IMR-90 (cell line): ENCODE data around the gene CFAP210. TPM values are rescaled to one million over a fixed set of nuclear protein-coding genes. Genes with fewer than 3 reads are reported as not detected.
A peak's percentile ranks its signal among the peaks of the same experiment; 100 is the strongest.

Experiments
- ATAC-seq: fragments of 200-7000 bp; cut with Tn5 transposase; 2 replicates; pipeline ENCODE4 v1.9.1; 2020; ENCODE audit warnings: low read depth, mild to moderate bottlenecking, moderate library complexity
- BruUV-seq: library from RNA; stranded (reverse); fragments of 400-500 nt; replicated peaks from 2 replicates; lab custom pipeline; 2021; lab: Mats Ljungman, UMichigan
- CTCF ChIA-PET: fragments of 300-600 bp; formaldehyde crosslinking; extraction: SDS; loops from one replicate; lab custom pipeline; 2021; ENCODE audit warnings: antibody characterized with exemption; lab: Yijun Ruan, JAX
- POLR2A ChIA-PET: fragments of 300-600 bp; sonication (Branson Sonifier 250); formaldehyde crosslinking; loops from one replicate; lab custom pipeline; 2022; ENCODE audit warnings: antibody characterized with exemption; ENCODE audit not compliant: unreplicated experiment; lab: Charles Lee
- DNase-seq: peaks from one replicate; pipeline ENCODE4 v3.0.0; 2013
- H2AFZ ChIP-seq: replicated peaks from 2 replicates; pipeline ENCODE3; 2013; ENCODE audit warnings: low read length, mild to moderate bottlenecking; ENCODE audit not compliant: poor library complexity
- H2AK5ac ChIP-seq: 2 replicates; pipeline ENCODE4 v1.6.1; 2013; ENCODE audit warnings: low read depth, low read length, inconsistent platforms
- H2AK9ac ChIP-seq: replicated peaks from 2 replicates; pipeline ENCODE3; 2013; ENCODE audit warnings: mild to moderate bottlenecking, low read depth, low read length, moderate library complexity; ENCODE audit not compliant: poor library complexity
- H2BK120ac ChIP-seq: 2 replicates; pipeline ENCODE4 v1.6.1; 2013; ENCODE audit warnings: low read depth, low read length, inconsistent platforms
- H2BK15ac ChIP-seq: 3 replicates; pipeline ENCODE4 v1.6.1; 2013; ENCODE audit warnings: low read depth, low read length, inconsistent platforms
- H2BK20ac ChIP-seq: 2 replicates; pipeline ENCODE4 v1.6.1; 2013; ENCODE audit warnings: low read depth, mild to moderate bottlenecking, inconsistent platforms, low read length, moderate library complexity
- H2BK5ac ChIP-seq: 2 replicates; pipeline ENCODE4 v1.6.1; 2013; ENCODE audit warnings: mild to moderate bottlenecking, low read depth, low read length, inconsistent platforms; ENCODE audit not compliant: poor library complexity, severe bottlenecking
- H3K14ac ChIP-seq: replicated peaks from 2 replicates; pipeline ENCODE4 v1.6.1; 2013; ENCODE audit warnings: low read depth, low read length, inconsistent platforms
- H3K18ac ChIP-seq: 2 replicates; pipeline ENCODE4 v1.6.1; 2013; ENCODE audit warnings: low read depth, low read length, control low read depth
- H3K23ac ChIP-seq: 2 replicates; pipeline ENCODE4 v1.6.1; 2013; ENCODE audit warnings: low read depth, low read length, inconsistent platforms
- H3K27ac ChIP-seq: 2 replicates; pipeline ENCODE4 v1.5.1; 2013; ENCODE audit warnings: mild to moderate bottlenecking, control low read depth, low read length; ENCODE audit not compliant: insufficient read depth
- H3K27me3 ChIP-seq: 2 replicates; pipeline ENCODE4 v1.6.1; 2013; ENCODE audit warnings: low read length; ENCODE audit not compliant: control insufficient read depth, insufficient read depth
- H3K36me3 ChIP-seq: 2 replicates; pipeline ENCODE4 v1.6.1; 2013; ENCODE audit warnings: low read length, mixed read lengths; ENCODE audit not compliant: control insufficient read depth, insufficient read depth
- H3K4ac ChIP-seq: 2 replicates; pipeline ENCODE4 v1.6.1; 2013; ENCODE audit warnings: low read depth, low read length, inconsistent platforms
- H3K4me1 ChIP-seq: 2 replicates; pipeline ENCODE4 v1.6.1; 2013; ENCODE audit warnings: low read length, mixed read lengths; ENCODE audit not compliant: control insufficient read depth, insufficient read depth
- H3K4me2 ChIP-seq: 2 replicates; pipeline ENCODE4 v1.6.1; 2013; ENCODE audit warnings: low read depth, mild to moderate bottlenecking, control low read depth, low read length, moderate library complexity
- H3K4me3 ChIP-seq: 2 replicates; pipeline ENCODE4 v1.5.1; 2013; ENCODE audit warnings: low read depth, mild to moderate bottlenecking, control low read depth, low read length, moderate library complexity; ENCODE audit not compliant: insufficient read depth
- H3K56ac ChIP-seq: 2 replicates; pipeline ENCODE4 v1.6.1; 2013; ENCODE audit warnings: low read length, inconsistent platforms; ENCODE audit not compliant: insufficient read depth; ENCODE audit errors: extremely low read depth
- H3K79me1 ChIP-seq, 2 experiments: 2 replicates each; pipeline ENCODE4 v1.6.1; 2013; ENCODE audit warnings: low read length in 2 of 2, inconsistent platforms in 1 of 2, low read depth in 1 of 2
- H3K9ac ChIP-seq: 2 replicates; pipeline ENCODE4 v1.6.1; 2013; ENCODE audit warnings: low read depth, low read length, control low read depth
- H3K9me1 ChIP-seq: 2 replicates; pipeline ENCODE4 v1.6.1; 2013; ENCODE audit warnings: low read length, inconsistent platforms; ENCODE audit not compliant: insufficient read depth
- H3K9me3 ChIP-seq: 2 replicates; pipeline ENCODE4 v1.6.1; 2013; ENCODE audit warnings: low read length; ENCODE audit not compliant: control insufficient read depth, insufficient read depth
- H4K20me1 ChIP-seq: 2 replicates; pipeline ENCODE4 v1.6.1; 2013; ENCODE audit warnings: low read length, inconsistent platforms; ENCODE audit not compliant: insufficient read depth
- H4K5ac ChIP-seq: 2 replicates; pipeline ENCODE4 v1.6.1; 2013; ENCODE audit warnings: mild to moderate bottlenecking, low read depth, low read length, control low read depth
- H4K8ac ChIP-seq, 2 experiments: 2 replicates each; pipeline ENCODE4 v1.6.1; 2013; ENCODE audit warnings: low read depth in 2 of 2, low read length in 2 of 2, control low read depth in 1 of 2, inconsistent platforms in 1 of 2
- H4K91ac ChIP-seq: 2 replicates; pipeline ENCODE4 v1.6.1; 2013; ENCODE audit warnings: low read depth, low read length, inconsistent platforms; ENCODE audit not compliant: insufficient read depth
- CHD1 ChIP-seq: IDR thresholded peaks from 2 replicates; pipeline ENCODE4 v1.6.1; 2012; ENCODE audit warnings: low read depth, low read length, improper control_type of control experiment
- MAFK ChIP-seq: IDR thresholded peaks from 2 replicates; pipeline ENCODE4 v1.6.1; 2012; ENCODE audit warnings: low read depth, low read length, improper control_type of control experiment
- RAD21 ChIP-seq: IDR thresholded peaks from 2 replicates; pipeline ENCODE4 v1.6.1; 2012; ENCODE audit warnings: low read length, improper control_type of control experiment
- RCOR1 ChIP-seq: IDR thresholded peaks from 2 replicates; pipeline ENCODE4 v1.6.1; 2012; ENCODE audit warnings: mild to moderate bottlenecking, low read length, improper control_type of control experiment; ENCODE audit not compliant: insufficient replicate concordance
- SMC3 ChIP-seq: fragments of 150-350 bp; IDR thresholded peaks from 2 replicates; pipeline ENCODE4 v1.6.1; 2016; ENCODE audit warnings: low read depth, mild to moderate bottlenecking, antibody characterized with exemption, low read length, moderate library complexity
- WGBS, 2 experiments: methylation state at CpG; one replicate each; pipeline versions ENCODE4 v1.1.5 to v1.1.7; 2013; ENCODE audit warnings: missing lambda C conversion rate in 2 of 2; ENCODE audit not compliant: insufficient read length in 1 of 2; ENCODE audit errors: extremely low coverage in 2 of 2; 5-methylcytosine and 5-hydroxymethylcytosine counted together
- dilution Hi-C: fragments of 300-500 bp; cut with HindIII; formaldehyde crosslinking; loops from one replicate; pipeline ENCODE4 v1.14.3; 2018; ENCODE audit warnings: low sequenced_read_pairs; ENCODE audit not compliant: unreplicated experiment
- in situ Hi-C: fragments of 300-500 bp; cut with MboI; formaldehyde crosslinking; loops from 3 replicates; pipeline ENCODE4 v1.14.3; 2019; ENCODE audit warnings: low sequenced_read_pairs, inconsistent platforms, mixed read lengths
- intact Hi-C: fragments of 100-400 bp; cut with micrococcal nuclease; formaldehyde crosslinking; loops from 2 replicates; pipeline ENCODE4 v1.10.0; 2022
- polyA plus RNA-seq, 3 experiments: library from polyadenylated mRNA; depleted of rRNA; stranded (reverse); fragments of >200 nt; gene quantifications; 2 replicates each; pipeline ENCODE4 v1.2.3, GENCODE V29; 2012; ENCODE audit warnings: low replicate concordance in 1 of 3
- total RNA-seq: library from RNA; depleted of rRNA; stranded (reverse); fragments of >200 nt; gene quantifications from 2 replicates; pipeline ENCODE4 v1.2.3, GENCODE V29; 2012

The CFAP210 gene
- total and polyA plus RNA-seq, 2 of the 4 experiments (the other 2 are of a cell fraction), result not detected

DNA sequence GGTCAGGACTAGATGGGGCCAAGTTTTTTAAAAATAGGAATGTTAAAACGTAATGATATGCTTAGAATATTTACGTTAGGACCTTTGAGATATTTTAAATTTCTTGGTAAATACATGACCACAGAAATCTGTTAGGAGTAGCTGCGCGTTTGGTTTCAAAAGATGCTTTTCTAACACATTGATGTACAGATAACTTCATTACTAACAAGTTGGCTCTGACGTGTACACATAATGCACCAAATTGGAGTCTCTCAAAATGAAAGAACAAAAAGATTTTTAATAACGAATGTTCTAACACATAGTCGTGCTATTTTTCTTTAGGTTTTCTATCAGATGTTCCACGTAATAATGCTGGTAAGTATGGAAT is 672 bp upstream of the CFAP210 start:
- no TSS peak for BruUV-seq
- Histone ChIP-seq H2AFZ (peak overlapping the region; percentile 100), H3K4ac (peak overlapping the region; percentile 51; the same call in 1 of the 2 replicates), H2BK120ac (no peak overlapping the region), H2AK9ac (no peak overlapping the region), H2BK5ac (peak overlapping the region; percentile 14), H3K23ac (peak overlapping the region; percentile 8; the same call in 1 of the 2 replicates), H3K18ac (0 out of 2 replicates have a peak overlapping the region, but pooled peaks have one; percentile 16), H3K9ac (peak overlapping the region; percentile 69), H2BK15ac (no peak overlapping the region), H3K79me1 (peaks cover 5 to 7% of the 10 kb centered on the region in 2 experiments; a peak in 1 of 4 replicates), H2AK5ac (no peak overlapping the region), H3K27ac (peak overlapping the region; percentile 70; the same call in 1 of the 2 replicates), H4K5ac (peak overlapping the region; percentile 5; the same call in 1 of the 2 replicates), H3K4me1 (no peaks in the 10 kb centered on the region; the same call in 1 of the 2 replicates), H4K8ac (peak overlapping the region; percentile 39 to 69), H3K56ac (peak overlapping the region; percentile 14; the same call in 1 of the 2 replicates), H3K36me3 (peaks cover 2% of the 10 kb centered on the region; the same call in 1 of the 2 replicates), H2BK20ac (no peak overlapping the region), H3K9me3 (no peaks in the 10 kb centered on the region), H3K9me1 (no peaks in the 10 kb centered on the region), H3K14ac (peak overlapping the region; percentile 18), H4K20me1 (no peaks in the 10 kb centered on the region), H4K91ac (peak overlapping the region; percentile 62), H3K27me3 (no peaks in the 10 kb centered on the region), H3K4me3 (peak overlapping the region; percentile 64), H3K4me2 (peak overlapping the region; percentile 78)
- no peak for ATAC-seq
- TF ChIP-seq SMC3 (no peak), CHD1 (no peak), RCOR1 (no peak), MAFK (no peak), RAD21 (no peak)
- in situ Hi-C loops, result no loop called here
- intact Hi-C loops, result loop anchor here (2.0 kb wide), 1 partner anchor 54 kb away; no protein-coding TSS in a partner anchor
- no peak for DNase-seq
- dilution Hi-C loops, result no loop called here
- WGBS, 2 experiments, result no CpG with 5 or more reads among the region's 8 CpGs
- ChIA-PET POLR2A (no interaction called here), CTCF (no interaction called here)
